ENCODE results near the gene ART3.

Gene ART3

GRCh38 chr4:76078033-76078613 lies 3.6 kb downstream of the ART3 start:
- Histone ChIP-seq H3K36me3 (ENCODE audit: control insufficient read depth, insufficient read depth, low read length) (no peaks in the 10 kb centered on the region), H3K9ac (ENCODE audit: low read length) (no peak overlapping the region), H3K27me3 (ENCODE audit: control insufficient read depth, insufficient read depth, low read length) (no peaks in the 10 kb centered on the region), H3K9me3 (ENCODE audit: control insufficient read depth, low read length) (no peaks in the 10 kb centered on the region), H3K4me1 (ENCODE audit: control insufficient read depth, insufficient read depth, low read length) (no peaks in the 10 kb centered on the region), H3K4me3 (ENCODE audit: low read length) (no peak overlapping the region)

- no peak overlapping the region for H3K9ac ChIP-seq (ENCODE audit: low read length)
- no peaks in the 10 kb centered on the region for H3K9me3 ChIP-seq (ENCODE audit: control insufficient read depth, low read length)
- H3K4me3 ChIP-seq (ENCODE audit: low read length) = no peak overlapping the region
- H3K36me3 ChIP-seq (ENCODE audit: control insufficient read depth, insufficient read depth, low read length) = no peaks in the 10 kb centered on the region
- no peaks in the 10 kb centered on the region for H3K4me1 ChIP-seq (ENCODE audit: control insufficient read depth, insufficient read depth, low read length)
- no peaks in the 10 kb centered on the region for H3K27me3 ChIP-seq (ENCODE audit: control insufficient read depth, insufficient read depth, low read length)
Measured at GRCh38 chr4:76083386-76083988, 9.0 kb downstream of the ART3 start.

GRCh38 chr4:76084542-76084941 lies 10.0 kb downstream of the ART3 start:
- no peak overlapping the region for H3K9ac ChIP-seq (ENCODE audit: low read length)
- no peaks in the 10 kb centered on the region for H3K36me3 ChIP-seq (ENCODE audit: control insufficient read depth, insufficient read depth, low read length)
- H3K4me3 ChIP-seq (ENCODE audit: low read length) = no peak overlapping the region
- H3K27me3 ChIP-seq (ENCODE audit: control insufficient read depth, insufficient read depth, low read length) = no peaks in the 10 kb centered on the region
- no peaks in the 10 kb centered on the region for H3K4me1 ChIP-seq (ENCODE audit: control insufficient read depth, insufficient read depth, low read length)
- no peaks in the 10 kb centered on the region for H3K9me3 ChIP-seq (ENCODE audit: control insufficient read depth, low read length)

- H3K9me3 ChIP-seq (ENCODE audit: control insufficient read depth, low read length) = no peaks in the 10 kb centered on the region
- H3K36me3 ChIP-seq (ENCODE audit: control insufficient read depth, insufficient read depth, low read length) = no peaks in the 10 kb centered on the region
- H3K27me3 ChIP-seq (ENCODE audit: control insufficient read depth, insufficient read depth, low read length) = no peaks in the 10 kb centered on the region
- no peak overlapping the region for H3K9ac ChIP-seq (ENCODE audit: low read length)
- no peak overlapping the region for H3K4me3 ChIP-seq (ENCODE audit: low read length)
- H3K4me1 ChIP-seq (ENCODE audit: control insufficient read depth, insufficient read depth, low read length) = no peaks in the 10 kb centered on the region
Measured at GRCh38 chr4:76087007-76087769, 12.7 kb downstream of the ART3 start.

- no peaks in the 10 kb centered on the region for H3K4me1 ChIP-seq (ENCODE audit: control insufficient read depth, insufficient read depth, low read length)
Measured at GRCh38 chr4:76088719-76089118, 14.2 kb downstream of the ART3 start.

GRCh38 chr4:76090241-76090691 lies 15.8 kb downstream of the ART3 start:
- Histone ChIP-seq H3K9ac (ENCODE audit: low read length) (no peak overlapping the region), H3K27me3 (ENCODE audit: control insufficient read depth, insufficient read depth, low read length) (no peaks in the 10 kb centered on the region), H3K4me3 (ENCODE audit: low read length) (no peak overlapping the region), H3K36me3 (ENCODE audit: control insufficient read depth, insufficient read depth, low read length) (no peaks in the 10 kb centered on the region), H3K4me1 (ENCODE audit: control insufficient read depth, insufficient read depth, low read length) (no peaks in the 10 kb centered on the region), H3K9me3 (ENCODE audit: control insufficient read depth, low read length) (no peaks in the 10 kb centered on the region)

More at GRCh38 chr4:76088719-76089118, 14.2 kb downstream of the ART3 start:
- H3K9ac ChIP-seq (ENCODE audit: low read length) = no peak overlapping the region
- H3K9me3 ChIP-seq (ENCODE audit: control insufficient read depth, low read length) = no peaks in the 10 kb centered on the region
- H3K4me3 ChIP-seq (ENCODE audit: low read length) = no peak overlapping the region
- H3K36me3 ChIP-seq (ENCODE audit: control insufficient read depth, insufficient read depth, low read length) = no peaks in the 10 kb centered on the region
- no peaks in the 10 kb centered on the region for H3K27me3 ChIP-seq (ENCODE audit: control insufficient read depth, insufficient read depth, low read length)

GRCh38 chr4:76091052-76091451 lies 16.5 kb downstream of the ART3 start:
- Histone ChIP-seq H3K9ac (ENCODE audit: low read length) (no peak overlapping the region), H3K4me1 (ENCODE audit: control insufficient read depth, insufficient read depth, low read length) (no peaks in the 10 kb centered on the region)

GRCh38 chr4:76095568-76095967 lies 21.1 kb downstream of the ART3 start:
- no peak overlapping the region for H3K9ac ChIP-seq (ENCODE audit: low read length)
- H3K9me3 ChIP-seq (ENCODE audit: control insufficient read depth, low read length) = no peaks in the 10 kb centered on the region
- no peaks in the 10 kb centered on the region for H3K27me3 ChIP-seq (ENCODE audit: control insufficient read depth, insufficient read depth, low read length)
- no peaks in the 10 kb centered on the region for H3K36me3 ChIP-seq (ENCODE audit: control insufficient read depth, insufficient read depth, low read length)
- no peak overlapping the region for H3K4me3 ChIP-seq (ENCODE audit: low read length)
- no peaks in the 10 kb centered on the region for H3K4me1 ChIP-seq (ENCODE audit: control insufficient read depth, insufficient read depth, low read length)

More at GRCh38 chr4:76091052-76091451, 16.5 kb downstream of the ART3 start:
- H3K9me3 ChIP-seq (ENCODE audit: control insufficient read depth, low read length) = no peaks in the 10 kb centered on the region
- no peaks in the 10 kb centered on the region for H3K36me3 ChIP-seq (ENCODE audit: control insufficient read depth, insufficient read depth, low read length)
- H3K4me3 ChIP-seq (ENCODE audit: low read length) = no peak overlapping the region
- H3K27me3 ChIP-seq (ENCODE audit: control insufficient read depth, insufficient read depth, low read length) = no peaks in the 10 kb centered on the region

- Histone ChIP-seq H3K27me3 (ENCODE audit: control insufficient read depth, insufficient read depth, low read length) (no peaks in the 10 kb centered on the region), H3K9me3 (ENCODE audit: control insufficient read depth, low read length) (no peaks in the 10 kb centered on the region), H3K4me3 (ENCODE audit: low read length) (no peak overlapping the region)
Measured at GRCh38 chr4:76096076-76096475, 21.6 kb downstream of the ART3 start.

GRCh38 chr4:76105652-76106051 lies 31.1 kb downstream of the ART3 start:
- Histone ChIP-seq H3K9me3 (ENCODE audit: control insufficient read depth, low read length) (no peaks in the 10 kb centered on the region), H3K4me1 (ENCODE audit: control insufficient read depth, insufficient read depth, low read length) (no peaks in the 10 kb centered on the region), H3K27me3 (ENCODE audit: control insufficient read depth, insufficient read depth, low read length) (no peaks in the 10 kb centered on the region), H3K36me3 (ENCODE audit: control insufficient read depth, insufficient read depth, low read length) (no peaks in the 10 kb centered on the region), H3K4me3 (ENCODE audit: low read length) (no peak overlapping the region), H3K9ac (ENCODE audit: low read length) (no peak overlapping the region)

More at GRCh38 chr4:76096076-76096475, 21.6 kb downstream of the ART3 start:
- Histone ChIP-seq H3K36me3 (ENCODE audit: control insufficient read depth, insufficient read depth, low read length) (no peaks in the 10 kb centered on the region), H3K4me1 (ENCODE audit: control insufficient read depth, insufficient read depth, low read length) (no peaks in the 10 kb centered on the region), H3K9ac (ENCODE audit: low read length) (no peak overlapping the region)

GRCh38 chr4:76106442-76106841 lies 31.9 kb downstream of the ART3 start:
- H3K9ac ChIP-seq (ENCODE audit: low read length) = no peak overlapping the region
- H3K9me3 ChIP-seq (ENCODE audit: control insufficient read depth, low read length) = no peaks in the 10 kb centered on the region
- H3K4me3 ChIP-seq (ENCODE audit: low read length) = no peak overlapping the region
- no peaks in the 10 kb centered on the region for H3K36me3 ChIP-seq (ENCODE audit: control insufficient read depth, insufficient read depth, low read length)
- no peaks in the 10 kb centered on the region for H3K4me1 ChIP-seq (ENCODE audit: control insufficient read depth, insufficient read depth, low read length)
- no peaks in the 10 kb centered on the region for H3K27me3 ChIP-seq (ENCODE audit: control insufficient read depth, insufficient read depth, low read length)

GRCh38 chr4:76108467-76109181 lies 34.1 kb downstream of the ART3 start:
- no peak overlapping the region for H3K9ac ChIP-seq (ENCODE audit: low read length)
- H3K36me3 ChIP-seq (ENCODE audit: control insufficient read depth, insufficient read depth, low read length) = no peaks in the 10 kb centered on the region
- no peaks in the 10 kb centered on the region for H3K9me3 ChIP-seq (ENCODE audit: control insufficient read depth, low read length)
- H3K27me3 ChIP-seq (ENCODE audit: control insufficient read depth, insufficient read depth, low read length) = no peaks in the 10 kb centered on the region
- no peak overlapping the region for H3K4me3 ChIP-seq (ENCODE audit: low read length)
- H3K4me1 ChIP-seq (ENCODE audit: control insufficient read depth, insufficient read depth, low read length) = no peaks in the 10 kb centered on the region
